Kidney (tissue), 14 donors: ENCODE measurements around the gene SH3PXD2A. TPM values are rescaled to one million over a fixed set of nuclear protein-coding genes. Genes with fewer than 3 reads are reported as not detected.

Source experiments
- DNase-seq, 5 donors: peaks; one replicate each; pipeline ENCODE4 v3.0.0-alpha.2; 2013 to 2020
- FAIRE-seq: peaks from 2 replicates; lab custom pipeline; 2012; peaks lifted over from hg19 to GRCh38; lab: Jason Lieb, UNC
- H3K27ac ChIP-seq, 2 donors: one replicate each; pipeline ENCODE4 v1.7.0; 2013; ENCODE audit warnings: low read depth in 2 of 2, low read length in 2 of 2, inconsistent platforms in 1 of 2
- H3K27me3 ChIP-seq: one replicate; pipeline ENCODE4 v1.7.1; 2013; ENCODE audit warnings: low read length, inconsistent platforms; ENCODE audit not compliant: control insufficient read depth, insufficient read depth
- H3K36me3 ChIP-seq, 3 donors: one replicate each; pipeline versions ENCODE4 v1.7.0 to v1.7.1; 2013; ENCODE audit warnings: low read length in 3 of 3, control low read depth in 1 of 3, inconsistent platforms in 1 of 3; ENCODE audit not compliant: insufficient read depth in 3 of 3, control insufficient read depth in 2 of 3
- H3K4me1 ChIP-seq, 3 donors: one replicate each; pipeline versions ENCODE4 v1.7.0 to v1.7.1; 2013; ENCODE audit warnings: low read length in 3 of 3, inconsistent platforms in 1 of 3, low read depth in 1 of 3; ENCODE audit not compliant: control insufficient read depth in 2 of 3, insufficient read depth in 2 of 3
- H3K4me3 ChIP-seq, 3 donors: one replicate each; pipeline versions ENCODE4 v1.7.0 to v1.8.1; 2013; ENCODE audit warnings: low read length in 3 of 3, control low read depth in 1 of 3, inconsistent platforms in 1 of 3
- H3K9ac ChIP-seq, 3 donors: one replicate each; pipeline versions ENCODE4 v1.7.0 to v1.7.1; 2013; ENCODE audit warnings: low read length in 3 of 3, control low read depth in 1 of 3, inconsistent platforms in 1 of 3
- H3K9me3 ChIP-seq, 3 donors: one replicate each; pipeline versions ENCODE4 v1.7.0 to v1.7.1; 2013; ENCODE audit warnings: low read length in 3 of 3, control low read depth in 1 of 3, inconsistent platforms in 1 of 3; ENCODE audit not compliant: control insufficient read depth in 2 of 3, insufficient read depth in 1 of 3
- intact Hi-C: fragments of 100-400 bp; cut with DNase I; formaldehyde crosslinking; loops from one replicate; pipeline ENCODE4 v1.11.1; 2022
- polyA plus RNA-seq: library from polyadenylated mRNA; stranded (reverse); fragments of 350-450 nt; fragmentation: Illumina TruSeq; extraction: RNeasy Lipid Tissue Mini Kit (QIAGEN cat#74804); gene quantifications from one replicate; pipeline ENCODE4 v1.2.3, GENCODE V29; 2014; ENCODE audit warnings: low read depth, low replicate concordance; ENCODE audit not compliant: insufficient read depth
- total RNA-seq: library from RNA; stranded (reverse); fragmentation: NEBNext Ultra II Directional; extraction: Animal tissue kit (Norgen Biotek cat#: 25700); gene quantifications from one replicate; pipeline ENCODE4 v1.2.1, GENCODE V29; 2021
- TF ChIP-seq, protein P1 (sequence below): IDR thresholded peaks from 3 replicates; pipeline ENCODE4 v1.5.1; 2012; ENCODE audit warnings: mild to moderate bottlenecking, moderate library complexity, borderline replicate concordance; ENCODE audit not compliant: insufficient read depth; ENCODE audit errors: extremely low read depth
- donor health status: control.
- donor health status: control.
- donor health status: control.
- donor health status: control.
- donor health status: control.
- donor health status: DM: yes; HTN: yes; CAD: no.
- donor health status: Normal renal cell carcinoma (clear cell type).

The SH3PXD2A gene
- total and polyA plus RNA-seq, 2 donors from 2014 or later = 2.4 to 20.1 TPM

DNA sequence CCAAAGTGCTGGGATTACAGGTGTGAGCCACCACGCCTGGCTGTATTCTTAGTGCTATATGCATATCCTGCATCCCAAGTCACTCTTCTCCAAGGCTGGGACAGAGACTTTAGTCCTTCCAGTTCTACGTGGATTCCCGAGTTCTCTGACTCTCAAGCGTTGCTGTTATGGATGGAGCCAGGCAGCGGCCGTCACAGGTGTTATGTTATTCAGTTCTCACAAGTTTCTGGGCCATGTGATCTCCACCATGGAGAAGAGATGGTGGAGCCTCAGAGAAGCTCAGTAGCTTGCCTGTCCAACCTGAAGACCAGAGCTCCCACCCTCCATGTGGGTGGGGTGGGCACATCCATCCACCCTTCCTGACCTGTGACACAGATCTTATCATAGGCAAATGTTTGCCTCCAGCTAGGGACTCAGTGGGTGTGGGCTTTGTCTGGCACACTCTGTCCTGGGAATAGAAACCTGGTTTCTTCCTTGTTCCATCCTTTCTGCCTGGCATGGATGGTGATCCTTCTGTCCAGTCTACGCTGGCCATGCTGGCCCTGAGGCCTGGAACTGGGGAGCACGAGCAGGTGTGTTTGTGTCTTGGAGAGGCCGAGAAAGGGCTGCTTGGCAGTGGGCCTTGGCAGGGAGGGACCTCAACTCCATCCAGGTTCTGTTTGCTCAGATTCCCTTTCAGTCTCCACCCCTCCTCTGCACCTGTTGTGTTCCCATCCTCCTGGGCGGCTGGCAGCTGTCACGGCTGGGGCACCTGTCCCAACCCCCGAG is 306.6 kb downstream of the SH3PXD2A start:
- no peaks in the 10 kb centered on the region for H3K4me1 ChIP-seq

DNA sequence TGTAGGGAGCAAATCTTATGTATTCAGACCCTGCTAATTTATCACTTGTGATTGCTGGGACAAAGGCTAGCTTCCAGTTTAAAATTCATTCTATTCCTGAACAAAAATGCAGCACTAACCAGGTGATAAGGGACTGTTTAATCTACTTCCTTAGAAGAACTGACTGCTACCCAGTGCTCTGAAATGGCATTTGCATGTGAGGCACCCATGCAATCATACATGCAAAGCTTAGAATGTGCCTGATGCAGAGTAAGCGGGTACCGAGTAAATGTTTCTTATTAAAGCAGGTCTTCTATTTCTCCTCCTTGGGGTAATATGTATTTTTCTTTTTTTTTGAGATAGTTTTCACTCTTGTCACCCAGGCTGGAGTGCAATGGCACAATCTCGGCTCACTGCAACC is 307.4 kb downstream of the SH3PXD2A start:
- DNase-seq (no peak), FAIRE-seq (no peak)
- H3K27ac ChIP-seq = no peak overlapping the region
- H3K27me3 ChIP-seq = no peaks in the 10 kb centered on the region
- TF ChIP-seq, protein P1, sequence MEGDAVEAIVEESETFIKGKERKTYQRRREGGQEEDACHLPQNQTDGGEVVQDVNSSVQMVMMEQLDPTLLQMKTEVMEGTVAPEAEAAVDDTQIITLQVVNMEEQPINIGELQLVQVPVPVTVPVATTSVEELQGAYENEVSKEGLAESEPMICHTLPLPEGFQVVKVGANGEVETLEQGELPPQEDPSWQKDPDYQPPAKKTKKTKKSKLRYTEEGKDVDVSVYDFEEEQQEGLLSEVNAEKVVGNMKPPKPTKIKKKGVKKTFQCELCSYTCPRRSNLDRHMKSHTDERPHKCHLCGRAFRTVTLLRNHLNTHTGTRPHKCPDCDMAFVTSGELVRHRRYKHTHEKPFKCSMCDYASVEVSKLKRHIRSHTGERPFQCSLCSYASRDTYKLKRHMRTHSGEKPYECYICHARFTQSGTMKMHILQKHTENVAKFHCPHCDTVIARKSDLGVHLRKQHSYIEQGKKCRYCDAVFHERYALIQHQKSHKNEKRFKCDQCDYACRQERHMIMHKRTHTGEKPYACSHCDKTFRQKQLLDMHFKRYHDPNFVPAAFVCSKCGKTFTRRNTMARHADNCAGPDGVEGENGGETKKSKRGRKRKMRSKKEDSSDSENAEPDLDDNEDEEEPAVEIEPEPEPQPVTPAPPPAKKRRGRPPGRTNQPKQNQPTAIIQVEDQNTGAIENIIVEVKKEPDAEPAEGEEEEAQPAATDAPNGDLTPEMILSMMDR = no peak
- intact Hi-C loops = no loop called here
- H3K4me1 ChIP-seq = peaks cover 0 to 3% (median 1%) of the 10 kb centered on the region in 3 donors
- no peaks in the 10 kb centered on the region for H3K36me3 ChIP-seq
- H3K9me3 ChIP-seq = no peaks in the 10 kb centered on the region
- H3K9ac ChIP-seq = no peak overlapping the region
- H3K4me3 ChIP-seq = no peak overlapping the region

More for the DNA sequence above, 306.6 kb downstream of the SH3PXD2A start:
- Histone ChIP-seq H3K36me3 (no peaks in the 10 kb centered on the region), H3K27ac (no peak overlapping the region), H3K4me3 (no peak overlapping the region), H3K27me3 (no peaks in the 10 kb centered on the region), H3K9ac (no peak overlapping the region), H3K9me3 (no peaks in the 10 kb centered on the region)
- FAIRE-seq = no peak
- DNase-seq = no peak
- TF ChIP-seq, protein P1 = no peak
- intact Hi-C loops = no loop called here

DNA sequence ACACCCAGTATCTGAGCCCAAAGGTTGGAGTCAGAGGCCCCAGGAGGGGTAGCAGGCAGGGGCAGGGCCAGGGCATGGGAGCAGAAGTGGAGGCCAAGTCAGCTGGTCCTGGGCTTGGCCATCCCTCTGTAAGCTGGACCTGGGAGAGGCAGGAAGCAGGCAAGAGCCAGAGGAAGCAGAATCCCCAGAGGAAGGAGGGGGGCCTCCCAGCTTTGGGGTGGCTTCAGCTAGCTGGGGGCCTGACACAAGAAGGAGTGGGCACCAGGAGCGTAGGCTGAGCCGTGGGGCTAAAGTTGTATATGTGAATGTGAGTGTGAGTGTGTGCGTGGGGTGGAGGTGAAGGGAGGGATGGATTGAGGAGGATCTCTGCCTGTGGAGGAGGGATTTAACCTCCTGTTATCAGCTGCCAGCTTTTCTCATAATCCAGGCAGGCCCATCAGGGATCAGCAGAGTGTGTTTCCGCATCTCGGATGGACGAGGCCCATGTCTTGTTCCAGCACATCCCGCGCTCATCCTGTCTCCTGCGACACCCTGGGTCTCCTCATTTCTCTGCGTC is 307.9 kb downstream of the SH3PXD2A start:
- Histone ChIP-seq H3K36me3 (no peaks in the 10 kb centered on the region), H3K9me3 (no peaks in the 10 kb centered on the region), H3K27me3 (no peaks in the 10 kb centered on the region), H3K27ac (no peak overlapping the region), H3K9ac (no peak overlapping the region), H3K4me1 (peaks cover 0 to 6% (median 5%) of the 10 kb centered on the region in 3 donors), H3K4me3 (no peak overlapping the region)
- intact Hi-C loops = no loop called here
- no peak for DNase-seq
- FAIRE-seq = no peak
- TF ChIP-seq, protein P1 = no peak
